Measurements from ENCODE around the gene SFXN3. TPM values are rescaled to one million over a fixed set of nuclear protein-coding genes. Genes with fewer than 3 reads are reported as not detected.

Gene SFXN3
- 16.4 and 54.9 TPM in 2 replicates for total RNA-seq

GRCh38 chr10:101031128-101031795, at the start of gene SFXN3, which contains the start of gene PDZD7:
TSS of gene SFXN3 (plus strand) at chr10:101031234. CDS start at chr10:101034695, 3,461 bp downstream.
TSS of gene PDZD7 (minus strand) at chr10:101031129. CDS start at chr10:101030219, 910 bp downstream.

GRCh38 chr10:100986952-100987684, 43.9 kb upstream of the SFXN3 start, which contains the start of the genes MRPL43 and TWNK:
TSS of gene MRPL43 (minus strand) at chr10:100987497. CDS start at chr10:100987443, 54 bp downstream.
TSS of gene TWNK (plus strand) at chr10:100987543. CDS start at chr10:100988211, 668 bp downstream.

GRCh38 chr10:100999742-101000126, 31.3 kb upstream of the SFXN3 start, which contains the start of gene LZTS2:
TSS of gene LZTS2 (plus strand) at chr10:100999808. CDS start at chr10:101002539, 2,731 bp downstream.

GRCh38 chr10:101061624-101062231, 30.7 kb downstream of the SFXN3 start, which contains the start of gene KAZALD1:
TSS of gene KAZALD1 (plus strand) at chr10:101061989. CDS start at chr10:101062593, 604 bp downstream.

Other genes with a start within 250 kb of the SFXN3 start
- gene SLF2, start 118.3 kb upstream of the SFXN3 start, total RNA-seq: 22.5 and 23.1 TPM in 2 replicates
- 2.8 and 6.1 TPM in 2 replicates for gene SEMA4G, start 61.7 kb upstream of the SFXN3 start, total RNA-seq
- 83.3 and 101 TPM in 2 replicates for gene MRPL43, start 43.7 kb upstream of the SFXN3 start, total RNA-seq
- 8.4 and 12.4 TPM in 2 replicates for gene TWNK, start 43.7 kb upstream of the SFXN3 start, total RNA-seq
- gene LZTS2, start 31.4 kb upstream of the SFXN3 start, total RNA-seq: 74.2 and 138 TPM in 2 replicates
- gene PDZD7, start 105 bp upstream of the SFXN3 start, total RNA-seq: 0.40 and 0.91 TPM in 2 replicates
- 14.1 and 67.5 TPM in 2 replicates for gene KAZALD1, start 30.8 kb downstream of the SFXN3 start, total RNA-seq
- not detected in 2 replicates for gene TLX1, start 100.1 kb downstream of the SFXN3 start, total RNA-seq
- not detected in 2 replicates for gene LBX1, start 198.2 kb downstream of the SFXN3 start, total RNA-seq